ENCODE measurements around the gene PDLIM1. TPM values are rescaled to one million over a fixed set of nuclear protein-coding genes. Genes with fewer than 3 reads are reported as not detected.
"Not testable (repeated sequence)": the region's sequence is repeated elsewhere in the genome, so short reads cannot be mapped to it uniquely, and the experiment has no call there.

The PDLIM1 gene
- polyA plus RNA-seq, 1 donor: 35.6 TPM

GRCh38 chr10:95240096-95240495, 50.7 kb downstream of the PDLIM1 start:
- not testable (repeated sequence) for DNase-seq

- DNase-seq: no peak
Observed at GRCh38 chr10:95237376-95238170, 53.2 kb downstream of the PDLIM1 start.

DNA sequence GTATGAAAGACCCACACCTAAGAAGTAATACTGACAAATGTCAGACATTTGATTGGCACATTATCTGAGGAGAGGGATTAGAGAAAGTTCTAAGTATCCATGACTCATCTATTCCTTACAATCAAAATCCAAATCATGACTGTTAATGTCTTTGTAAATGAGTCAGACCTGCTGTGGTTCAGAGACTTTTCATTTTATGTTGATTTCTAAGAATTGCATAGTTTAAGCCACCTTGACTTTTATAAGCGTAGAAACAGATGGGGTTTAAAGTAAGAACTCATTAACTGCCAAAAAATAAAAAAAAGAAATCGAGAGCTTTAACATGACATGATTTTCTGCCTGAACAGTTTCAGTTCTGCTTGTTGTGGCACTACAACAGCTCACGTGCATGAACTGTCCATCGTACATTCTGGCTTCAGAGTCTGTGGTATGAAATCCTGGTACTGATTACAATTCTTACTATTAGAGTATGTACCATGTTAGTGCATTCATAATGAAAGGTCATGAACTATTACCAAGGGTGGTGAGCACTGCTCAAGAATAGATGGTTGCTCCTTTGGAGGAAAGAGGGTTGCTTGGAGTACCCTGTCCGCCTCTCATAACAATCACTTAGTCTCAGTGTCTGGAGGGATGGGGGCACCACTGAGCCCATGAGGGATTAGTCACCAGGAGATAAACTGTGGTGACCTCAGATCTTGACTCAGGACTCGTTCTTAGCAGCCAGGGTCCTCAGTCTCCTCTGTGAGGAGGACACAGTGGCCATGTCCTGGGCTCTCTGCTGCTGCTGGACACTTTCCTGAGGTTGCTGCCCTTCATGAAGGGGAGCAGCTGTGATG, 54.5 kb downstream of the PDLIM1 start:
- DNase-seq: no peak

GRCh38 chr10:95235676-95236067, 55.1 kb downstream of the PDLIM1 start:
- DNase-seq: no peak

GRCh38 chr10:95234951-95235350, 55.9 kb downstream of the PDLIM1 start:
- DNase-seq: no peak

DNA sequence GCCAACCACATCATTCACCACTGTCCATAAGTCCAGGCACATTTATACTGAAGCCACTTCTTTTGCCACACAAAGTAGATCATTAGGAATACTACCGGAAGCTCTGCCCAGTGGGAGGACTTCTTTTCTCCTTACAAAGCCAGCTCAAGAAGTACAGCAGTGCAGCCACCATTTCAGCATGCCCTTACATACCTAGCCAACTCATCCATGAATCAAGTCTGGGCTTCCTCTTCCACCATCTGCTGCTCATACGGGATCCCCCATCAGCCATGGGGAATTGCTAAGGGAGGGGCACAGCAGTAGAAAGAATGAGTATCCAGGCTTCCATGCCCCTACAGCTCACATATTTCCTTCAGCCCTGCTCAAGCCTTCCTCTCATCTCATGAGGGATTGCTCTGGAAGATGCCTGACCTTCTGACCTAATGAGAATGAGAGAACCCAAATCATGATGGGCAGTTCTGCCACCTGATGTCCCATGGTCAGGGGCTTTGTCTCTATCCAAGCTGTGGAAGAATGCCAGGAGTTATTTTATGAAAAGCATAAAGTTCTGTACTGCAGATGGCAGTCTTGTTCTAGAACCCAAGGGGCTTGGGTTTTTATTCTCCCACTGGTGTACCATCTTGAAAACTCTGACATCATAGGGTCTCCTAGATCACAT, 57.3 kb downstream of the PDLIM1 start:
- DNase-seq: no peak

DNA sequence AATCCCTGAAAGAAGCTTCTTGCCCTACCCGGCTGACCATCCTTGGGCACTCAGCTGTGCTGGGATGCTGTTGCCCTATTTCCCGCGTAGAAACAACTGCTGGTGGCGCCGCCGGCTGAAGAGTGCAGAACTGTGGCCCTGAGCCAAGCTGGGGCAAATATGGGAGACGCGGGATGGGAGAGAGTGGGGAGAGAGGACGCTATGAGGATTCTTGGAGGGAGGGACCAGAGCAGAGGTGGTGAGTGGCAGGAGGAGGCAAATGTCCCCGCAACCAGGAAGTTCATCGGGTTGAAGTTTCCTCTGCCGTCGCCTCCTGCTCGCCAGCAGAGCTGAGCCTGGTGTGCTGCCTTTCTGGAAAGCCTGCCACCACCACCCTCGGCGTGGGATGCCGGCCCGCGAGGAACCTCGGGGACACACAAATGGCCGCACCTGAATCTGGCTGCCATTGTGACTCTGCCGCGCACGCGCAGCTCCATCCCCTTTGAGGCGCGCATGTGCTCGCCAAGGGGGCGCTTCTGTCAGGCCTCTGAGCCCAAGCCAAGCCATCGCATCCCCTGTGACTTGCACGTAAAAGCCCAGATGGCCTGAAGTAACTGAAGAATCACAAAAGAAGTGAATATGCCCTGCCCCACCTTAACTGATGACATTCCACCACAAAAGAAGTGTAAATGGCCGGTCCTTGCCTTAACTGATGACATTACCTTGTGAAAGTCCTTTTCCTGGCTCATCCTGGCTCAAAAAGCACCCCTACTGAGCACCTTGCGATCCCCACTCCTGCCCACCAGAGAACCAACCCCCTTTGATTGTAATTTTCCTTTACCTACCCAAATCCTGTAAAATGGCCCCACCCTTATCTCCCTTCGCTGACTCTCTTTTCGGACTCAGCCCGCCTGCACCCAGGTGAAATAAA, 59.9 kb downstream of the PDLIM1 start:
- DNase-seq: peak; percentile 40

GRCh38 chr10:95229724-95230627, 60.8 kb downstream of the PDLIM1 start:
- no peak for DNase-seq

DNA sequence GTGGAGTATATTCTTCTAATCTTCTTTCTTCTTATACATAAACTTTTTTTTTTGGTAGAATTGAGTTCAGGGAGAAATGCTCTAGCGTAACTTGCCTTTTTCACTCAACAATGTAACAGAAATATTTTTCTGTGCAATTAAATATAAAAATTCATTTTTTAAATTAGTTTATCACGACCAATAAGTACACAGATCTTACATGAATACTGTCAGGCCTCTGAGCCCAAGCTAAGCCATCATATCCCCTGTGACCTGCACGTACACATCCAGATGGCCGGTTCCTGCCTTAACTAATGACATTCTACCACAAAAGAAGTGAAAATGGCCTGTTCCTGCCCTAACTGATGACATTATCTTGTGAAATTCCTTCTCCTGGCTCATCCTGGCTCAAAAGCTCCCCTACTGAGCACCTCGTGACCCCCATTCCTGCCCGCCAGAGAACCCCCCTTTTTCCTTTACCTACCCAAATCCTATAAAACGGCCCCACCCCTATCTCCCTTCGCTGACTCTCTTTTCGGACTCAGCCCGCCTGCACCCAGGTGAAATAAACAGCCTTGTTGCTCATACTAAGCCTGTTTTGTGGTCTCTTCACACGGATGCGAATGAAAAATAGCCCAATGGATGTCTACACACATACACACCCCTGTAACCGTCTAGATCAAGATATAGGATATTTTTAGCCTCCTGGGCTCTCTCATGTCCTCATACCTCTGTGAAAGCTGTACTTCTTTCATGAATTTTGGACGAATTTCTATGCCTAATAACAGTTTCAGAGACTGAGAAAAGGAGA, 61.7 kb downstream of the PDLIM1 start:
- DNase-seq: not testable (repeated sequence)

- no peak for DNase-seq
Observed at GRCh38 chr10:95225136-95225535, 65.7 kb downstream of the PDLIM1 start.

- DNase-seq: no peak
Observed at GRCh38 chr10:95221124-95221523, 69.7 kb downstream of the PDLIM1 start.

- no peak for DNase-seq
Observed at GRCh38 chr10:95220539-95220938, 70.3 kb downstream of the PDLIM1 start.

DNA sequence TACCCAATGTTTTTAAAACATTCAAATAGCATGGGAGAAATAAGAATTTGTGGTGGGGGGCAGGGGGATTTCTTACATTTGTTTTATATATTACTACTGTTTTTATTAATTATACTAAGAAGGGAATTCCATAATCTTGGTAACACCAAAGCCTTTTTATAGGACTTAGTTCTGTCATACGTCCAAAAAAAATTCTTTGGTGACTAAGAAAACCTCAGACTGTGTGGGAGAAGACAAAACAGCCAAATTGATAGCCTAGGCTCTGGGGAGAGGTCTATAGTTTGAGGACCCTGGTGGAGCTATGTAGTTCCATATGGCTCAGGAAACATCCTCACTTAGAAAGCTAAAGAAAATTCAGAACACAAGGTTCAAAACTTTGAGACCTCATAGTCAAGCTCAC, 73.3 kb downstream of the PDLIM1 start:
- DNase-seq: no peak

DNA sequence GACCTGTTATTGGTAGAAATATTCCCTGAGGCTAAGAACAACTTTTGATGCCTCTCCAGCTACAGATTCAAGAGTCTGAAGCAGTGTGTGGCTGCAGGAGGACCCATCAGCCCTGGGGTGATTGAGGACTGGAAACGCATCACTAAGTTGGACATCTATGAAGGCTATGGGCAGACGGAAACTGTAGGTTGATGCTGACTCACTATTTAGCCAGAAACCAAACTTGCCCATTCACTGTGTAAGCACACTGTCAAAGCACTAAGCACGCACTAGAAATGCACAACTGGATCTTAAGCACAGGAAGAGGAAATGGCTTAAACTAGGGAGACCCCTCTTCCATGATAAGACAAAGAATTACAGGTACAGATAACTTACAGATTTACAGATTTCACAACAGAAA, 76.0 kb downstream of the PDLIM1 start:
- DNase-seq: no peak

GRCh38 chr10:95214369-95214768, 76.4 kb downstream of the PDLIM1 start:
- no peak for DNase-seq

- DNase-seq: no peak
Observed at GRCh38 chr10:95211606-95212279, 79.1 kb downstream of the PDLIM1 start.

DNA sequence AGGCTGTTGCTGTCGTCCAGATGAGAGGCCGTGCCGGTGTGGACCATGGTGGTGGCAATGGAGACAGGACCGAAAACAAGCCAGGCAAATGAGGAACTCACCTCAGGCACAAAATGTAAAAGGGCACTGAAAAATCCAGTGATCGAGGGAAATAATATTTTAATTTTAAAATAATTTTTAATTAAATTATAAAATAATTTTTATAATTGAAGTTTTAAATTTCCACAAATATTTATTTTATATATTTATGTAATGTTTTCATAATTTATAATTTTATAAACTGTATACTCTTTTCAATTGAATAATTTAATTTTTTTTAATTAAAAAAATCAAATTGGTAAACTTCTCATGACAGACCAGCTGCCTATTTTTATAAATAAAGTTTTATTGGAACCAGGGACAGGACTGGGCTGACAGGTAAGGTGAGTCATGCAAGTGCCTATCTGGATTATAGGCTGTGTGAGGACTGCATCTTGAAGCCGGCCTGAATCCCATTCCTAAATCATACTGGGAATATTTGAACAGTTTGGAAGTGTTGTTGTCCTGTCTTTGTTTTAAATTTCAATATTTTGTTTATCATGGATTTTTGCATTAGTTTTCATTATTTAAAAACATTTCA, 81.2 kb downstream of the PDLIM1 start:
- no peak for DNase-seq

DNA sequence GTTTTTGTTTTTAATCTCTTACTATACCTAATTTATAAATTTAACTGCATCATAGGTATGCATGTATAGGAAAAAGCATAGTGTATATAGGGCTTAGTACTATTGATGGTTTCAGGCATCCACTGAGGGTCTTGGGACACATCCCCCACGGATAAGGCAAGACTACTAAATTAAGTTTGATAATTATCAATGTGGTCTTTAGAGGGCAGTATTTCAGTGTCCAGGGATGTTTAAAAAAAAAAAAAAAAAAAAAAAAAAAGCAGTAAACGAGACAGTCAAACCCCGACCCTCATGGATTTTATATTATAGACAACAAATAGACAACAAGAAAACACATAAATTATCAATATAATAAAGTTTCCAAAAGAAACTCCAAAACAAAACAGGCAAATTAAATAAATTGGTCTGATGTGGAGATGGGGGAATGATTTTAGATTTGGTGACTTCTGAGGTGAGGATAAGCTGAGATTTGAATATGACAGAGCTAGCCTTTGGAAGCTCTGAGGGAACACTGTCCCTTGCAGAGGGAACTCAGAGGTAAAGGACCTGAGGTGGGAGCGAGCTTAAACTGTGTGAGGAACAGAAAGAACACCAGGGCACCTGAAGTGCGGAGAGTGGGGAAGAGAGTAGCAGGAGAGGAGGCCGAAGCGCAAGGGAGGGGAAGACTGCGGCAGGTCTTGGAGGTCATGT, 82.0 kb downstream of the PDLIM1 start:
- DNase-seq: no peak

- not testable (repeated sequence) for DNase-seq
Observed at GRCh38 chr10:95202865-95203264, 87.9 kb downstream of the PDLIM1 start.

All from hindlimb muscle (tissue), 1 donor.